Liver (tissue), 9 donors: ENCODE measurements around the gene ZNF426. TPM values are rescaled to one million over a fixed set of nuclear protein-coding genes. Genes with fewer than 3 reads are reported as not detected.

Experiments used
- DNase-seq: peaks from one replicate; pipeline ENCODE4 v3.0.0-alpha.2; 2017; ENCODE audit warnings: low spot score
- H3K27ac ChIP-seq, 2 donors: one replicate each; pipeline ENCODE4 v1.7.0; 2013; ENCODE audit warnings: inconsistent platforms in 2 of 2, low read length in 2 of 2, control low read depth in 1 of 2, low read depth in 1 of 2, mild to moderate bottlenecking in 1 of 2
- H3K27me3 ChIP-seq, 4 donors: one replicate each; pipeline versions ENCODE4 v1.6.1 to v1.7.0; 2013; ENCODE audit warnings: low read length in 3 of 4, inconsistent platforms in 1 of 4, mild to moderate bottlenecking in 1 of 4, moderate library complexity in 1 of 4; ENCODE audit not compliant: control insufficient read depth in 4 of 4, insufficient read depth in 4 of 4
- H3K36me3 ChIP-seq, 4 donors: one replicate each; pipeline versions ENCODE4 v1.6.1 to v1.7.0; 2013; ENCODE audit warnings: low read length in 3 of 4, mild to moderate bottlenecking in 3 of 4, low read depth in 1 of 4, moderate library complexity in 1 of 4; ENCODE audit not compliant: control insufficient read depth in 4 of 4, insufficient read depth in 3 of 4
- H3K4me1 ChIP-seq, 4 donors: one replicate each; pipeline versions ENCODE4 v1.6.1 to v1.7.0; 2013; ENCODE audit warnings: low read length in 3 of 4, mild to moderate bottlenecking in 3 of 4, moderate library complexity in 1 of 4; ENCODE audit not compliant: control insufficient read depth in 4 of 4, insufficient read depth in 4 of 4
- H3K4me3 ChIP-seq, 3 donors: one replicate each; pipeline versions ENCODE4 v1.6.1 to v1.7.0; 2013; ENCODE audit warnings: low read length in 3 of 3, control low read depth in 1 of 3, low read depth in 1 of 3, mild to moderate bottlenecking in 1 of 3
- H3K9ac ChIP-seq, 2 donors: one replicate each; pipeline ENCODE4 v1.7.0; 2013; ENCODE audit warnings: low read length in 2 of 2, mild to moderate bottlenecking in 2 of 2, moderate library complexity in 2 of 2, control low read depth in 1 of 2, low read depth in 1 of 2
- H3K9me3 ChIP-seq, 4 donors: one replicate each; pipeline versions ENCODE4 v1.6.1 to v1.7.0; 2013; ENCODE audit warnings: low read length in 3 of 4; ENCODE audit not compliant: control insufficient read depth in 4 of 4
- ATF3 ChIP-seq: IDR thresholded peaks from 2 replicates; pipeline ENCODE4 v1.6.1; 2016; ENCODE audit warnings: antibody characterized with exemption
- CTCF ChIP-seq: fragments of 150-350 bp; IDR thresholded peaks from 2 replicates; pipeline ENCODE4 v1.5.1; 2017; ENCODE audit warnings: improper control_type of control experiment, low read depth, low read length; ENCODE audit not compliant: missing input control
- EGR1 ChIP-seq, 2 donors: IDR thresholded peaks; 2 replicates each; pipeline ENCODE4 v1.6.1; 2016 to 2018; ENCODE audit warnings: antibody characterized with exemption in 2 of 2, low read depth in 2 of 2
- FOXA2 ChIP-seq: IDR thresholded peaks from 2 replicates; pipeline ENCODE4 v1.6.1; 2016; ENCODE audit warnings: antibody characterized with exemption
- HNF4G ChIP-seq: IDR thresholded peaks from 2 replicates; pipeline ENCODE4 v1.6.1; 2016; ENCODE audit warnings: antibody characterized with exemption
- JUND ChIP-seq, 2 donors: IDR thresholded peaks; 2 replicates each; pipeline ENCODE4 v1.6.1; 2016; ENCODE audit warnings: antibody characterized with exemption in 2 of 2
- MAX ChIP-seq: IDR thresholded peaks from 2 replicates; pipeline ENCODE4 v1.6.1; 2016; ENCODE audit warnings: antibody characterized with exemption
- NR2F2 ChIP-seq: IDR thresholded peaks from 2 replicates; pipeline ENCODE4 v1.6.1; 2016; ENCODE audit warnings: antibody characterized with exemption
- RAD21 ChIP-seq, 2 donors: IDR thresholded peaks; 2 replicates each; pipeline ENCODE4 v1.6.1; 2016; ENCODE audit warnings: antibody characterized with exemption in 2 of 2, mild to moderate bottlenecking in 2 of 2
- REST ChIP-seq: IDR thresholded peaks from 2 replicates; pipeline ENCODE4 v1.6.1; 2016; ENCODE audit warnings: antibody characterized with exemption, mild to moderate bottlenecking
- SP1 ChIP-seq: IDR thresholded peaks from 2 replicates; pipeline ENCODE4 v1.6.1; 2018; ENCODE audit warnings: antibody characterized with exemption, mild to moderate bottlenecking
- ZBTB33 ChIP-seq: IDR thresholded peaks from 2 replicates; pipeline ENCODE4 v1.6.1; 2016; ENCODE audit warnings: antibody characterized with exemption
- WGBS: extraction: QIAGEN DNeasy Blood & Tissue Kit; methylation state at CpG from one replicate; pipeline ENCODE4 v1.1.7; 2013; 5-methylcytosine and 5-hydroxymethylcytosine counted together
- polyA plus RNA-seq, 2 donors: library from polyadenylated mRNA; stranded (reverse) in 1 of 2; unstranded in 1 of 2; fragments of 200-250 nt in 1 of 2; fragments of >200 nt in 1 of 2; fragmentation: Nextera tagmentation in 1 of 2; extraction: Ambion mirVana in 1 of 2; gene quantifications; one replicate each; pipeline versions ENCODE4 v1.2.1 to v1.2.3, GENCODE V29; 2013 to 2015
- total RNA-seq, 2 donors: library from RNA; depleted of rRNA; stranded (reverse); fragments of >200 nt; gene quantifications; one replicate each; pipeline ENCODE4 v1.2.3, GENCODE V29; 2014
- donor health status: healthy.
- donor health status: healthy.
- donor health status: healthy.
- donor health status: healthy.
- donor health status: healthy.

The ZNF426 gene
- total and polyA plus RNA-seq, 4 donors: 0.75 to 6.8 (median 2.8) TPM

- Histone ChIP-seq H3K27me3 (no peaks in the 10 kb centered on the region), H3K4me3 (no peak overlapping the region), H3K9ac (no peak overlapping the region), H3K36me3 (peaks cover 0 to 3% (median 0%) of the 10 kb centered on the region in 4 donors), H3K27ac (no peak overlapping the region), H3K4me1 (no peaks in the 10 kb centered on the region), H3K9me3 (peaks cover 14 to 40% (median 27%) of the 10 kb centered on the region in 4 donors)
- TF ChIP-seq MAX: no peak
- no peak for TF ChIP-seq FOXA2
- no peak for TF ChIP-seq SP1
- no peak for DNase-seq
- 65% methylated on average over 2 of the region's 2 CpGs for WGBS
These were observed 44.3 kb downstream of the ZNF426 start for GRCh38 chr19:9494096-9494495.

GRCh38 chr19:9487016-9487415, 51.4 kb downstream of the ZNF426 start:
- Histone ChIP-seq H3K4me1 (no peaks in the 10 kb centered on the region), H3K4me3 (peak overlapping the region in 1 of 3 donors; percentile 7), H3K9me3 (peaks cover 7 to 35% (median 26%) of the 10 kb centered on the region in 4 donors), H3K27ac (no peak overlapping the region), H3K9ac (no peak overlapping the region), H3K36me3 (no peaks in the 10 kb centered on the region), H3K27me3 (no peaks in the 10 kb centered on the region)
- DNase-seq: no peak
- WGBS: 85% methylated on average over 2 of the region's 2 CpGs
- no peak for TF ChIP-seq MAX
- no peak for TF ChIP-seq RAD21 (IDR thresholded peaks at IDR 0.05)
- no peak for TF ChIP-seq EGR1 (IDR thresholded peaks at IDR 0.05; ENCODE audit: low read depth in 2 of 2)
- no peak for TF ChIP-seq ATF3
- TF ChIP-seq JUND (IDR thresholded peaks at IDR 0.05): no peak
- no peak for TF ChIP-seq ZBTB33
- no peak for TF ChIP-seq CTCF
- TF ChIP-seq HNF4G: no peak
- TF ChIP-seq NR2F2: no peak
- no peak for TF ChIP-seq REST
